Muscle layer of duodenum (tissue), 2 donors: ENCODE measurements around the gene NMNAT1.
A peak's percentile ranks its signal among the peaks of the same experiment; 100 is the strongest.
"Not testable (repeated sequence)": the region's sequence is repeated elsewhere in the genome, so short reads cannot be mapped to it uniquely, and the experiment has no call there.

Source experiments
- H3K27ac ChIP-seq: one replicate; pipeline ENCODE4 v1.7.0; 2013; ENCODE audit warnings: mild to moderate bottlenecking, low read length
- H3K27me3 ChIP-seq: one replicate; pipeline ENCODE4 v1.7.0; 2013; ENCODE audit warnings: low read depth, mild to moderate bottlenecking, control low read depth, low read length
- H3K36me3 ChIP-seq, 2 donors: one replicate each; pipeline ENCODE4 v1.7.0; 2013; ENCODE audit warnings: low read length in 2 of 2, control low read depth in 1 of 2, mild to moderate bottlenecking in 1 of 2; ENCODE audit not compliant: insufficient read depth in 2 of 2, control insufficient read depth in 1 of 2
- H3K4me1 ChIP-seq, 2 donors: one replicate each; pipeline ENCODE4 v1.7.0; 2013; ENCODE audit warnings: low read length in 2 of 2, mild to moderate bottlenecking in 2 of 2, control low read depth in 1 of 2, moderate library complexity in 1 of 2; ENCODE audit not compliant: insufficient read depth in 2 of 2, control insufficient read depth in 1 of 2
- H3K4me3 ChIP-seq, 2 donors: one replicate each; pipeline ENCODE4 v1.7.0; 2013; ENCODE audit warnings: low read length in 2 of 2, low read depth in 1 of 2, mild to moderate bottlenecking in 1 of 2
- H3K9me3 ChIP-seq, 2 donors: one replicate each; pipeline ENCODE4 v1.7.0; 2013; ENCODE audit warnings: low read length in 2 of 2, control low read depth in 1 of 2, mild to moderate bottlenecking in 1 of 2; ENCODE audit not compliant: control insufficient read depth in 1 of 2
- donor health status: healthy.

Gene NMNAT1

DNA sequence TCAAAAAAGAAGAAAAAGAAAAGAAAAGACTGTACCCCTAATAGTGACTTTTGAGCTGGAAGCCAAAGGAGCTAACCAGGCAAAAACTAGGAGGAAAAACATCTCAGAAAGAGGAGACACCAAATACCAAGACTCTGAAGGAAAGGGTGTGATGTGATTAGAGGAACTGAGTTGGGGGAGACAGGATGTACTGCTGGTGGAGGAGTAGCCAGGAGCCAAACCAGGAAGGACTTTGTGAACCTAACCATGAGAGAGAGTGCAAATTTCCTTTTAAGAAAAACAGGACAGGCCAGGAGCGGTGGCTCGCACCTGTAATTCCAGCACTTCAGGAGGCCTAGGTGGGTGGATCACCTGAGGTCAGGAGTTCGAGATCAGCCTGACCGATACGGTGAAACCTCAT is 49.6 kb downstream of the NMNAT1 start:
- H3K27ac ChIP-seq = no peak overlapping the region
- no peaks in the 10 kb centered on the region for H3K9me3 ChIP-seq
- peaks cover 0 to 10% of the 10 kb centered on the region in 2 donors for H3K4me1 ChIP-seq

GRCh38 chr1:9993561-9994075 is 50.3 kb downstream of the NMNAT1 start:
- H3K4me3 ChIP-seq = no peak overlapping the region
- H3K4me1 ChIP-seq = peaks cover 0 to 13% of the 10 kb centered on the region in 2 donors
- H3K27me3 ChIP-seq = peaks cover 5% of the 10 kb centered on the region
- H3K36me3 ChIP-seq = no peaks in the 10 kb centered on the region
- no peaks in the 10 kb centered on the region for H3K9me3 ChIP-seq
- H3K27ac ChIP-seq = no peak overlapping the region

More for the DNA sequence above, 49.6 kb downstream of the NMNAT1 start:
- no peaks in the 10 kb centered on the region for H3K36me3 ChIP-seq
- H3K27me3 ChIP-seq = peaks cover 2% of the 10 kb centered on the region
- no peak overlapping the region for H3K4me3 ChIP-seq

- Histone ChIP-seq H3K36me3 (no peaks in the 10 kb centered on the region), H3K9me3 (no peaks in the 10 kb centered on the region), H3K4me3 (peak within 1 kb of the TSS in 1 of 2 donors; percentile 75), H3K27me3 (peaks cover 9% of the 10 kb centered on the region), H3K4me1 (peaks cover 0 to 13% of the 10 kb centered on the region in 2 donors), H3K27ac (no peak within 1 kb of the TSS)
These were observed 53.6 kb downstream of the NMNAT1 start, which contains the start of gene RBP7 for GRCh38 chr1:9996624-9997582. RBP7 (plus strand) TSS chr1:9997228; CDS start chr1:9997259, 31 bp downstream.

DNA sequence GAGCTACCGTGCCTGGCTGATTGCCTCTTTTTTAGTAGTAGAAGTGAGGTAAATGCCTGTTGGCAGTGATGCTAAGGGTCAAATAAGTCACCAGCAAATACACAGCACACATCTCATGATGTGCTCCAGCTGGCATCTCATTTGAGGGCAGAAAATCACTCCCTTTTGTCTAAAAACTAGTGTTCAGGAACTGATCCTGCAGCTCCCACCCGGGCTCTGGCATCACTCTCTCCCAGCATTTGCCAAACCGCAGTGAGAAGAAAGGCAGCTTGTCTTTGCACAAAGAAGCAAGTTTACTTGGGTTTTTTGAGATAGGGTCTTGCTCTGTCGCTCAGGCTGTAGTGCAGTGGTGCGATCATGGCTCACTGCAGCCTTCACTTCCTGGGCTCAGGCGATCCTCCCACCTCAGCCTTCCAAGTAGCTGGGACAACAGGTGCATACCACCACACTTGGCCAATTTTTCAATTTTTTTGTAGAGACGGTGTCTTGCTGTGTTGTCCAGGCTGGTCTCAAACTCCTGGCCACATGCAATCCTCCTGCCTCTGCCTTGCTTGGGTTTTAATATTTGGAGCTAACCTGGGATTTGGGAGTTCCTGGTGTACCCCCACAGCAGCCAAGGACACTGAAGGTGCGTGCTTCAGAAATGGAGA is 57.9 kb downstream of the NMNAT1 start:
- Histone ChIP-seq H3K4me3 (no peak overlapping the region), H3K27ac (no peak overlapping the region), H3K27me3 (peaks cover 9% of the 10 kb centered on the region)

DNA sequence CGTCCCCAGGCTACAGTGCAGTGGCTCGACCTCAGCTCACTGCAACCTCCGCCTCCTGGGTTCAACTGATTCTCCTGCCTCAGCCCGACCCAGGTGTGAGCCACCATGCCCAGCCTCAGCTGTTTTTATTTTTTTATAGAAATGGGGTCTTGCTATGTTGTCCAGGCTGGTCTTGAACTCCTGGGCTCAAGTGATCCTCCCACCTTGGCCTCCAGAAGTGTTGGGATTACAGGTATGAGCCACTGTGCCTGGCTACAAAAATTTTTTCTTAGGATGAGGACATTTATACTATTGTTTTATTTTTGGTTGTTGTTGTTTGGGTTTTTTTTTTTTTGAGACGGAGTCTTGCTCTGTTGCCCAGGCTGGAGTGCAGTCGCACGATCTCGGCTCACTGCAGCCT is 62.0 kb downstream of the NMNAT1 start:
- not testable (repeated sequence) for H3K4me3 ChIP-seq, H3K27me3 ChIP-seq, H3K36me3 ChIP-seq, H3K4me1 ChIP-seq, H3K9me3 ChIP-seq, H3K27ac ChIP-seq

More for the DNA sequence above, 57.9 kb downstream of the NMNAT1 start:
- H3K36me3 ChIP-seq = no peaks in the 10 kb centered on the region
- peaks cover 0 to 13% of the 10 kb centered on the region in 2 donors for H3K4me1 ChIP-seq
- H3K9me3 ChIP-seq = no peaks in the 10 kb centered on the region

DNA sequence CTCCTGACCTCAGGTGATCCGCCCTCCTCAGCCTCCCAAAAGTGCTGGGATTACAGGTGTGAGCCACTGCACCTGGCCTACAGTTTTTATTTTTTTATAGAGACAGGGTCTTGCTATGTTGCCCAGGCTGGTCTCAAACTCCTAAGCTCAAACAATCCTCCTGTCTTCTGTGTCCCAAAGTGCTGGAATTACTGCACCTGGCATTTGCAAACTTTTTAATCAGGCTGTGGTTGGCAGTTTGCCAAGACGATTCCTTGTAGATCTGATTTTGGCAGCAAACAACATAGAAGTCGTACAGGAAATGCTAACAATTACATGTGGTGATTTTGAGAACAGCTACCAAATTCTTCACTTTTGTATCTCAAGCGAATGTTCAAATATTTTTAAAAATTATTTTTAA is 63.9 kb downstream of the NMNAT1 start:
- no peak overlapping the region for H3K27ac ChIP-seq
- H3K9me3 ChIP-seq = no peaks in the 10 kb centered on the region

DNA sequence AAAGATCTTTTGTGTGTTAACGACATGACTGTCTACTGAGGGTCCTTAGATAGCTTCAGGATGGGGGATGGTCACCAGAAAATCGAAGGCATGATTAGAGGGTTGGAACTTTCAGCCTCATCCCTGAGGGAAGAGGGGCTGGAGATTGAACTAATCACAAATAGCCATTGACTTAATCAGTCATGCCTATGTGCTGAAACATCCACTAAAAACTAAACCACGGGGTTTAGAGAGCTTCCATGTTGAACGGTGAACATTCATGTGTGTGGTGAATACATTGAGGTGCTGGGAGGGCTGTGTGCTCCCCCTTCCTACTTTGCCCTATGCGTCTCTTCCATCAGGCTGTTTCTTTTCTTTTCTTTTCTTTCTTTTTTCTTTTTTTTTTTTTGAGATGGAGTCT is 70.7 kb downstream of the NMNAT1 start:
- Histone ChIP-seq H3K4me1 (no peaks in the 10 kb centered on the region), H3K9me3 (no peaks in the 10 kb centered on the region), H3K27me3 (no peaks in the 10 kb centered on the region), H3K27ac (no peak overlapping the region), H3K4me3 (no peak overlapping the region), H3K36me3 (no peaks in the 10 kb centered on the region)

More for the DNA sequence above, 63.9 kb downstream of the NMNAT1 start:
- Histone ChIP-seq H3K27me3 (no peaks in the 10 kb centered on the region), H3K4me3 (no peak overlapping the region), H3K4me1 (no peaks in the 10 kb centered on the region), H3K36me3 (no peaks in the 10 kb centered on the region)

DNA sequence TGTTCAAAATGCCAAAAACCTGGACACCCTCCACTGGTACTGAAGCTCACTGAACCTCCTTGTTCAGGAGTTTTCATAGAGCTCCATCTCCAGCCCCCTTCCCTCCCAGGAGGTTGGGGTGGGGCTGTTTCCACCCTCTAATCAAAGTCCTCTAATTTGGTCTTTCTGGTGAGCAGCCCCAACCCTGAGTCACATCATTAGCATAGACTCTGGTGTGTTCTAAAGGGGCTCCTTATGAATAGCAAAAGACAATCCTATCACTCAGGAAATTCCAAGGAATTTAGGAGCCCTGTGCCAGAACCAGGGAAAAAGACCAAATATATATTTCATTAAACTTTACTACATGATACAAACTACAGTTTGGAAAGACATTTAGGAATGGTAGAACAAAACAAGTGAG is 76.3 kb downstream of the NMNAT1 start:
- H3K36me3 ChIP-seq = no peaks in the 10 kb centered on the region

GRCh38 chr1:10020086-10020485 is 76.8 kb downstream of the NMNAT1 start:
- no peak overlapping the region for H3K27ac ChIP-seq
- no peak overlapping the region for H3K4me3 ChIP-seq
- H3K9me3 ChIP-seq = no peaks in the 10 kb centered on the region
- H3K4me1 ChIP-seq = no peaks in the 10 kb centered on the region
- H3K36me3 ChIP-seq = no peaks in the 10 kb centered on the region
- no peaks in the 10 kb centered on the region for H3K27me3 ChIP-seq

More for the DNA sequence above, 76.3 kb downstream of the NMNAT1 start:
- no peak overlapping the region for H3K4me3 ChIP-seq
- no peak overlapping the region for H3K27ac ChIP-seq
- no peaks in the 10 kb centered on the region for H3K9me3 ChIP-seq
- no peaks in the 10 kb centered on the region for H3K27me3 ChIP-seq
- no peaks in the 10 kb centered on the region for H3K4me1 ChIP-seq

DNA sequence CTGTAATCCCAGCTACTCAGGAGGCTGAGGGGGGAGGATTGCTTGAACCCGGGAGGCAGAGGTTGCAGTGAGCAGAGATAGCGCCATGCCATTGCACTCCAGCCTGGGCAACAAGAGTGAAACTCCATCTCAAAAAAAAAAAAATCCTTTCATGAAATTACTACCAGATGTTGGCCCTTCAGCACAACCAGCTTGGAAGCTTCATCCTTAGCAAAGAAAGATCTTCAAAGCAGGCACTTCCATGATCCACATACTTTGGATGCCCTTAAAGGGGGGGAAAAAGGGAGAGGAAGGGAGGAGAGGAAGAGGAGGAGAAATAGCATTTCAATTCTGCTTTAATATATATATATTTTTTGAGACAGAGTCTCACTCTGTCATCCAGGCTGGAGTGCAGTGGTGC is 77.4 kb downstream of the NMNAT1 start:
- H3K4me1 ChIP-seq, H3K27ac ChIP-seq, H3K36me3 ChIP-seq, H3K9me3 ChIP-seq, H3K4me3 ChIP-seq, H3K27me3 ChIP-seq: not testable (repeated sequence)

- not testable (repeated sequence) for H3K4me1 ChIP-seq, H3K27ac ChIP-seq, H3K4me3 ChIP-seq, H3K36me3 ChIP-seq, H3K9me3 ChIP-seq, H3K27me3 ChIP-seq
These were observed 78.7 kb downstream of the NMNAT1 start for GRCh38 chr1:10021992-10022391.
